IPS-18c (cell line): ENCODE data around the gene SSBP4.
A peak's percentile ranks its signal among the peaks of the same experiment; 100 is the strongest.

Experiments
- H3K4me3 ChIP-seq: 2 replicates; pipeline ENCODE4 v1.7.0; 2013; ENCODE audit warnings: low read depth, mild to moderate bottlenecking, low read length, moderate library complexity; ENCODE audit not compliant: insufficient read depth
- H3K9me3 ChIP-seq: one replicate; pipeline ENCODE4 v1.6.1; 2013; ENCODE audit warnings: mild to moderate bottlenecking, low read length, moderate library complexity; ENCODE audit not compliant: control insufficient read depth, insufficient read depth

The SSBP4 gene

DNA sequence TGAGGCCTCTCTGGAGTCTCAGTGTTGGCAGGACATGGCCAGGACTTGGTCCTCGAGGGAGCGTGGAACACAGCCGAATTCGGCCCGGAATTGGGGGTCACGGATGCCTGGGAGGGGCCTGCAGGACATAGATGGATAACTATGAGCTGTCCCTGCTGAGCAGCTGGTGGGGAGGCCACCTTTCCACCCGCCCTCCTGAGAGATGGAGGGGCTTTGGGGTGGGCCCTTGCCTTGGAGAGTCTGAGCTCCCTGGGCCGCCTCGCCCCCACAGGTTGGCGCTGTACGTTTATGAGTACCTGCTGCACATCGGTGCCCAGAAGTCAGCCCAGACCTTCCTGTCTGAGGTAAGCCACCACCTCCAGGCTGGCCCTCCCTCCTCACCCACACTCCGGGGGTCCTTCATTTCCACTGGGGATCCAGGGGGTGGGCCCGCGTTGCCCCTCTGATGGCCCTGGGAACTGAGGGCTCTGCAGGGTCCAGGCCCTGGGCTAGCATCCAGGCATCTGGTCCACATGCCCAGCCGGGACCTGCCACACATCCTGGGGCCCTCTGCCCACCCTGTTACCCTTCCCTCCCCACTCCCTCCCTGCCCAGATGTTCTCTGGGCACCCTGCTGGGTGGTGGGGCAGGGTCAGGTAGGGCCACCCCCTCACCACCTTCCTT, 8.0 kb downstream of the SSBP4 start:
- Histone ChIP-seq H3K4me3 (no peak overlapping the region), H3K9me3 (no peaks in the 10 kb centered on the region)

DNA sequence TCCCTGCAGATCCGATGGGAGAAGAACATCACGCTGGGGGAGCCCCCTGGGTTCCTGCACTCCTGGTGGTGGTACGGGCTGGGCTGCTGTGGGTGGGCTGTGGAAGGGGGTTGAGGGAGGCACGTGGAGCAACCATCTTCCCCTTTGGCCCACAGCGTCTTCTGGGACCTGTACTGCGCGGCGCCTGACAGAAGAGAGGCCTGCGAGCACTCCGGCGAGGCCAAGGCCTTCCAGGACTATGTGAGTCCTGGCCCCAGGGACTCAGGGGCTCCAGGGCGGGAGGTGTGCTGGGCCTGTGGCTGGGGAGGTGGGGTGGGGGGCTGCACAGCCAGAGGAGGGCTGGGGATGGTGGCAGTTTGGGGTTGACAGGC, 8.5 kb downstream of the SSBP4 start:
- H3K9me3 ChIP-seq, result no peaks in the 10 kb centered on the region
- H3K4me3 ChIP-seq, result no peak overlapping the region

DNA sequence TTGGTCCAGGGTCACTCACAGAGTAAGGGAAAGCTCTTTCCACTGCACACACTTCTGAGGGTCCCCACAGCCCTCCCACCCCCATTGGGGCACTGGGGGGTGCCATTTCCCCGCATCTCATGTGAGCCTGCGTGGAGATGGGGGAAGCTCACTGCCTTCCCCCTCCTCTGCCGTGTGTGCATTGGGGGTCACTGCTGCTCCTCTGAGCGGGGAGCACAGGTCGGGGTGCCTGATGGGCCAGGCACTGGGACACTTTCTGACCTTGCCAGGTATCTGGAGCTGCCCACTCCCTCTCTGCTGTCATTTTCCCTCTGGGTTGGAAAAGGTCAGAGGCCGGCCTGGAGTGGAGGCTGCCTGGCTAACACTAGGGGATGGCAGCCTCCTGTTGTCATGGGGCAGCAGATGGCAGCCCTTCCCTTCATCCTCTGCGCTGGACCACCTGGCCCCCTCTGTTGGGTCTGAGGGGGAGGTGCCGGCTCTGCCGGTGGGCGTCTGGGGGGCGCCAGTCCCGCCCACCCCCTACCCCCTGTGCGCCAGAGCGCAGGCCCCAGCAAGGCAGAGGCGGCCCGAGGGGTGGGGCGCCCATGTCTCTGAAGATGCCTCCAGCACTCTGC, 9.1 kb downstream of the SSBP4 start:
- Histone ChIP-seq H3K9me3 (no peaks in the 10 kb centered on the region), H3K4me3 (no peak overlapping the region; the same call in 1 of the 2 replicates)

DNA sequence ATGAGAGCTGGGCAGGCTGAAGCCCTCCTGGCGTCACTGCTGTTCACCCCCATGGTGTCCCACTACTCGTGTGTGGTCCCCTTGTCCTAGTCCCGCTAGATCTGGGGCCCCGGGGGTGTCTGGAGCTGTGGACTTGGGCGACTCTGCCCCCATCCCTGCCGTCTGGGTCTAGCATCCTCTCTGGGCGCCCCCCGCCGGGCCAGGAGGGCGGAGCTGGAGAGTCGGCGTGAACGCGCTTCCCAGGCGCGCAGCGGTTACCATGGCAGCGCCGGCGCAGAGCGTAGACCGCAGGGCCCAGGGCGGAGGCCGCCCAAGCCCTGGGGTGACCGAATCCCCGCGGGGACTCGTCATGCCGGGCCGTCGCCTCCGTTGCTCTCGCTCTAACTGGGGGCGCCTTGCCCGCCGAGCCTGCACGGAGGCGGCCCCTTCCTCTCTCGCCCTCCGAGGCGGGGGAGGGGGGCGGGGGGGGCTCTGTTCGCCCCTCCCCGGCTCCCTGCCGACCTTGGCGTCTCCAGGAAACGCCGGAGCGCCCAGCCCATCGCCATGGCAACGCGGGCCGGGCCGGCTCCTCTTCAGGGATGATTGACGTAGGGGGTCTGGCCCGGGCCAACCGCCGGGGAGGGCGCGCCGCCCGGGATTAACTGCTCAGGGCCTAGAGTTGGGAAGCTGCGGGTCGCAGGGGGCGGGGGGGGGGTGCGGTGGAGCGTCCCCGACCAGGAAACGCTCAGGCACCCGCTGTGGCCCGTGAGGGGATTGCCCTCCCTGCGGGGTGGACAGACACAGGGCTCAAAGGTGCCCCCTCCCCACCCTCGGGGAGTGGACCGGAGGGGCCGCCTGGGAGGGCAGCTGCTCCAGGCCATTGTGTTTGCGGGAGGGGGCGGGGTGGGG, 9.8 kb downstream of the SSBP4 start:
- Histone ChIP-seq H3K4me3 (peak overlapping the region; percentile 71), H3K9me3 (no peaks in the 10 kb centered on the region)

DNA sequence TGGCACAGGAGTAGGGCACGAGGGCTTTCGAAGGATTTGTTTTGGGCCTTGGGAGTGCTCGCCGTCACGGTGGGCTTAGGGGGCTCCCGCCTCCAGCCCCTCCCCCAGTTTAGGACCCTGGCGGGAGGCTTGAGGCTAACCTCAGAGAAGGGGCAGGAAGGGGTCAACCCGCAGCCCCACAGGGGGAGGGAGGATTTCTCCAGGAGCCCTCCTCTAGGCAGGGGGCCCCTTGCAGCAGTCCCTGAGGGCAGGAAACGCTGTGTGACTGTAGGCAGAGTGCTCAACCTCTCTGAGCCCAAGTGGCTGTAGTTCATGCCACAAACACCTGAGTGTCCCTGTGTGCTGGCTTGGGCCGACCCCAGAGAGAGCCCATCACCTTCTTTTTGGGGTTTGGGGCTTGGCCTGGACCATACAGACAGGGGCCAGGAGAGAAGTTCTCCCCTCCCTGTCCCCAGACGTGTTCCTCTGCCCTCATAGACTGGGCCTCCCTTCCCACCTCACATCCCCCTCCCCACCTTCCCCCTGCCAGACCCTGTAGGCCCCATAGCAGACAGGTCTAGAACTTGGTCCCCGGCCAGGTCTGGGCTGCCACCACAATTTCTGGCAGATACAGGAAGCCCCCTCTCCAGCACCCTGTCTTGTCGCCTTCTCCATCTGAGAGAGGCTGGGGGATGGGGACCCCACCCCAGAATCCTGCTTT, 10.7 kb downstream of the SSBP4 start:
- Histone ChIP-seq H3K9me3 (no peaks in the 10 kb centered on the region), H3K4me3 (peak overlapping the region; percentile 71)

DNA sequence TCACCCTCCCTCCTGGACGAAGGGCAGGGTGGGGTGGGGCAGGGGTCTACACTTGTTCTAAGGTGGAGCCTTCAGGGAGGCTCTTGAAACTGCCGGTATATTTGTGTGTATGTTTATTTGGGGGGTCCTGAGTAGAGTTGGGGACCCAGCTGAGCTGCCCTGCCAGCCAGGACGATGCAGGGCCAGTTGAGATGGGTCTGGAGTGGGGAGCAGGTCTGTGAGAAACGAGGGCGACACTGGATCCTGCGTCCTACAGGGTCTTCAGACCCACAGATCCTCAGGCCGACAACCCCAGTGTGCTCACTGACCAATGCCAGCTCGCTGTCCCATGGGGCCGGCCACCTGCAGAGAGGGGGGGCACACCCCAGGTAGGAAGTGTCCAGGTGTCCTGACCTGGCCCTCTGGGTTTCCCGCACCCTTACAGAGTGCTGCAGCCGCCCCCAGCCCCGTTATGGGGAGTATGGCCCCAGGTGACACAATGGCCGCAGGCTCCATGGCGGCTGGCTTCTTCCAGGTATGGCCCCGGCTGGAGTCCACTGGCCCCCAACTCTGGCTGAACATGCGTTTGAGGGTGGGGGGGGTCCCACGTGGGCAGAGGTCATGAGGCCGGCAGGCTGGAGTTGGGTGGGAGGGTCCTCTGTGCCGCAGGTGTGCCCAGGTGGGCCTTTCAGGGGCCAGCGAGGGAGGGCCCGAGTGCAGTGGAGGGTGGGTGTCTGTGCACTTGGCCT, 11.4 kb downstream of the SSBP4 start:
- Histone ChIP-seq H3K9me3 (no peaks in the 10 kb centered on the region), H3K4me3 (no peak overlapping the region)

DNA sequence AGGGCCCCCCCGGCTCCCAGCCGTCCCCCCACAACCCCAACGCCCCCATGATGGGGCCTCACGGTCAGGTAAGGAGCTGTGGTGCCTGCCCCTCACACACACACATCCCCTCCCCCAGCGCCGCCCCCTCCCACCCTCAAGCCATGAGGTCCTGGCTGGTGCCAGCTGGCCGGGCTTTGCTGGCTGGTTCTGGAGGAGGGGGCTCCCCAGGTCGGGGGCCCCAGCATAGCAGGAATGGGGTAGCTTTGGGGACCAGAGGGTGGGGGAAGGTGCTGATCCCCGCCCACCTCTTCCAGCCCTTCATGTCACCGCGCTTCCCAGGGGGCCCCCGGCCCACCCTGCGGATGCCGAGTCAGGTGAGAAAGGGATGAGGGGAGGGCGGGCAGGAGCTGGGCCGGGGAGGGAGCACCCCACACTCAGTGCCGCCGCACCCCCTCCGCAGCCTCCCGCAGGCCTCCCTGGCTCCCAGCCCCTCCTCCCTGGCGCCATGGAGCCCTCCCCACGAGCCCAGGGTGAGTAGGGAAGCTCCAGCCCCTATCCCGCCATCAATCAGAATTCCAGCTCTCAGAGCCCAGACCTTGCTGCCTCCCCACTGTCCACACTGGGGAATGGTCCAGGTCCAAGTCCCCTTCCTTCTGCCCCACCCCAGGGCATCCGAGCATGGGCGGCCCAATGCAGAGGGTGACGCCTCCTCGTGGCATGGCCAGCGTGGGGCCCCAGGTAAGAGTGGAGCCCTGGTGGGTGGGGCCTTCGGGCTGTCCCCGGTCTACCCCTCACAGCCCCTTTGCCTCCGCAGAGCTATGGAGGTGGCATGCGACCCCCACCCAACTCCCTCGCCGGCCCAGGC, 12.4 kb downstream of the SSBP4 start:
- no peaks in the 10 kb centered on the region for H3K9me3 ChIP-seq
- no peak overlapping the region; the same call in 1 of the 2 replicates for H3K4me3 ChIP-seq

DNA sequence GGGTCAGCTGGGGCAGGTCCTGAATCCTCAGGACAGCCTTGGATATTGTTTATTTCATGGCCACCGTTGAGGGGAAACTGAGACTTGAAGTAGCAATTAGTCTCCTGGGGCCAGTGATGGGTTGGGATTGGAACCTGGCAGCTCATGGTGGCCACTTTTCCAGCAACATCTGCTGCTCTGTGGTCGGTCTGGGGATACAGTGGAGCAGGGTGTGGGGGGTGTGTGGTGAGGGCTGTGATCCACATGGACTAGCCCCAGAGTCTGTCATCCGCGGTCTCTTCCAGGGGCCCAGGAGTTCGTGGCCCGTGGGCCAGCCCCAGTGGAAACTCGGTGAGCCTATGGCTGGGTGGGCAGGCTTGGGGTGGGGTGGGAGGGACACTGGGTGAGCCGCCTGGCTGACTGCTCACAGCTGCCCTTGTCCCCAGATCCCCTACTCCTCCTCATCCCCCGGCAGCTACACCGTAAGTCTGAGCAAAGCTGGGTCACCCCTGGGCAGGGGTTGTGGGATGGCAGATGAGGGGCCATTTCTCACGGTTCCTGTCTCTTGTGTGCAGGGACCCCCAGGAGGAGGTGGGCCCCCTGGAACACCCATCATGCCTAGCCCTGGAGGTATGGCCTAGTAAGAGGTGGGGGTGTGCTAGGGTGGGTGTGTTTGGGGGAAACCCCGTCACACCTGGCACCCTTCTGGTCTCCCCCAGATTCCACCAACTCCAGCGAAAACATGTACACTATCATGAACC, 13.2 kb downstream of the SSBP4 start:
- Histone ChIP-seq H3K9me3 (no peaks in the 10 kb centered on the region), H3K4me3 (peak overlapping the region; percentile 58)

DNA sequence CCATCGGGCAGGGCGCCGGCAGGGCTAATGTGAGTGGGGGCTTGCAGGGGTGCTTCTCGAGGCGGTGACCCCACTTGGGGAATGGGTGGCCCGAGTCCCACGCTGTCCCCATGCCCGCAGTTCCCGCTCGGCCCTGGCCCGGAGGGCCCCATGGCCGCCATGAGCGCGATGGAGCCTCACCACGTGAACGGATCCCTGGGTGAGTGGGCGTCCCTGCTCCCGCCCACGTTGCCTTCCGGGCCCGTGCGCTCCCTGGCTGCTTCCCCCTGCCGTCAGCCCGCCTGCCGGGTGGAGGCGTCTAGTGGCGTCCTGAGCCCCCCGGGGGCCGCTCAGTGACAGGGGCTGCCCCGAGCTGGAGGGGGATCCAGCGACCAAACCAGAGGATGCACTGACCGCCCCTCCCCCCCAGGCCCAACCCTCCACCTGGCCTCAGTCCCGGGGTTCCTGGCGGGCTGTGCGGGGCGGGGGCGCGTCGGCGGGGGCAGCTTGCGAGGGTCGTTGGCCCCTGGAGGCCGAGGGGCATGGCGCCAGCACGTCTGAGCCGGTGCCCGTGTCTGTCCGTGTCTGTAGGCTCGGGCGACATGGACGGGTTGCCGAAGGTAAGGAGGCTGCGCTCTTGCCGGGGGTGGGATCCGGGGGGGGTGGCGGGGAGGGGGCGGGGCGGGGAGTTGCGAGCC, 14.0 kb downstream of the SSBP4 start:
- Histone ChIP-seq H3K4me3 (peak overlapping the region; percentile 58), H3K9me3 (no peaks in the 10 kb centered on the region)

DNA sequence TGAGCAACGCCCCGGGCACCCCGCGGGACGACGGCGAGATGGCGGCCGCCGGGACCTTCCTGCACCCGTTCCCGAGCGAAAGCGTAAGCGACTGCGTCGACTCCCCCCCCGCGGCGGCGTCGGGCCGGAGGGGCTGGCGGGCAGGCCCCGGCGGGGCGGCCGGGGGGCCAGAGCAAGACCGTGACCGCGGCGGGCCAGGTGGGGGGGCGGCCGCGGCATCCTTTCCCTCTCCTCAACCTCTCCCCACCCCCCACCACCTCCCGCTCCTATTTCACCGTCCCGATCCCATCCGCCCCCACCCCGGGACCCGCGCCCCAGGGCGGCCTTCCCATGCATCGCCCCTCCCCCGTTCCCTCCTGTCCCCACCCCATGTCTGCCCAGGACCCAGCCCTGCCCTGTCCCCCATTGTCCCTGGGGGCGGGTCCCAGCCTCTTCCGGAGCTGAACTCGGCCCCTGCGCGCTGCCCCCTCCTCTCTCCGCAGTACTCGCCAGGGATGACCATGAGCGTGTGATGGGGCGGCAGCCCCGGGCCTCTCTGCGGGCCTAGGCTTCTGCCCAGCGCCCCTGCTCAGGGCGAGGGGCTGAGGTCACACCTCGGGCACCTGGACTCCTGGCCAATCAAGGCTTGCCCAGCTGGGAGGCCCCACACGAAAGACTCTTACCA, 14.7 kb downstream of the SSBP4 start:
- H3K9me3 ChIP-seq, result no peaks in the 10 kb centered on the region
- peak overlapping the region; percentile 34; the same call in 1 of the 2 replicates for H3K4me3 ChIP-seq

DNA sequence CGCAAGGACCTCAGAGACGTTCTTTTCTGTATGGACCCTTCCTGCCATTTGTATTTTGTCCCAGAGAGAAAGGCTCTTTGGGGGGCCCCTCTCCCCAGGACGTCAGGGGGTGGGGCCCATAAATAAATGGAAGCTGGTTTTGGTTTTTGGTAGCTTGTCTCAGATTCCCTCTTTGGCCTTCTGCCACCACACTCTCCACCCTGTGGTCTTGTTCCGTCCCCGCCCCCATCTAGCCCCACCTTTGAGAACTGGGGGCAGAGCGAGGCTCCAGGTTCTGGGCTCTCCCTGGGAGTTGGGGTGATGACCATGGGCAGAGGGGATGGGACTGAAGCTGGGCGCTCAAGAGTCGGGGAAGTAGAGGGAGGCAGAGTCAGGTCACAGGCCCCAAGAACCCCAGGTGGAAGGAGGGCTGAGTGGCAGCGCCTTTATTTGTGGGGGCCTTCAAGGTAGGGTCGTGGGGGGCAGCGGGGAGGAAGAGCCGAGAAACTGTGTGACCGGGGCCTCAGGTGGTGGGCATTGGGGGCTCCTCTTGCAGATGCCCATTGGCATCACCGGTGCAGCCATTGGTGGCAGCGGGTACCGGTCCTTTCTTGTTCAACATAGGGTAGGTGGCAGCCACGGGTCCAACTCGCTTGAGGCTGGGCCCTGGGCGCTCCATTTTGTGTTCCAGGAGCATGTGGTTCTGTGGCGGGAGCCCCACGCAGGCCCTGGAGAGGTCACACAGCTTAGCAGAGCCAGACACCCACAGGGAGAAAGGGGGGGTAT, 15.4 kb downstream of the SSBP4 start:
- no peak overlapping the region; the same call in 1 of the 2 replicates for H3K4me3 ChIP-seq
- H3K9me3 ChIP-seq, result no peaks in the 10 kb centered on the region

DNA sequence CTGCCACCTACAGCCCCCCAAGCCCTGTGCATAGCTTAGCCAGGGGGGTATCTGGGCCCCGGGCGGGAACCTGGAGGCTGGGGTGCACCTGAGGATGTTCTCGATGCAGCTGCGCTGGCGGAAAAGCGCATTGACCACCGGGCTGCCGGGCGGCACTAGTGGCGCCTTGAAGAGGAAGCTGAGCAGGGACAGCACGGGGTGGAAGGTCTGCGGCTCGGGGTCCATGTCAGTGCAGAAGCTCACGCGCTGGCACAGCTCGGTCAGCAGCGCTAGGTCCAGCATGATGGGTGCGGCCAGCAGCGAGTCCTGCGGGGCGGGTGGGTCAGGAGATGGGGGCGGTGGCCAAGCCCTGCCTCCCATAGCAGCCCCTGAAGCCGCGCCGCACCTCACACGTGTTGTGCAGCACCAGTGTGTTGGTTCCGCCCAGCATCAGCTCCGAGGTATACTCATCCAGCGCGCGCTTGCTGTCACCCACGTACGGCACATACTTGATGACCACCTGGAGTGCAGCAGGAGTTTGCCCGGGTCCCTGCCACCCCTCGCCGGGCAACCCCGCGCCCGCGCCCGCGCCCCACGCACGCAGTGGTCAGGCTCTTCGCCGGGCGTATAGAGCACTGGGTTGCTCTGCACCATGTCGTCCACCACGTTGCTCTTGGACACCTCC, 16.1 kb downstream of the SSBP4 start:
- Histone ChIP-seq H3K4me3 (no peak overlapping the region), H3K9me3 (no peaks in the 10 kb centered on the region)

DNA sequence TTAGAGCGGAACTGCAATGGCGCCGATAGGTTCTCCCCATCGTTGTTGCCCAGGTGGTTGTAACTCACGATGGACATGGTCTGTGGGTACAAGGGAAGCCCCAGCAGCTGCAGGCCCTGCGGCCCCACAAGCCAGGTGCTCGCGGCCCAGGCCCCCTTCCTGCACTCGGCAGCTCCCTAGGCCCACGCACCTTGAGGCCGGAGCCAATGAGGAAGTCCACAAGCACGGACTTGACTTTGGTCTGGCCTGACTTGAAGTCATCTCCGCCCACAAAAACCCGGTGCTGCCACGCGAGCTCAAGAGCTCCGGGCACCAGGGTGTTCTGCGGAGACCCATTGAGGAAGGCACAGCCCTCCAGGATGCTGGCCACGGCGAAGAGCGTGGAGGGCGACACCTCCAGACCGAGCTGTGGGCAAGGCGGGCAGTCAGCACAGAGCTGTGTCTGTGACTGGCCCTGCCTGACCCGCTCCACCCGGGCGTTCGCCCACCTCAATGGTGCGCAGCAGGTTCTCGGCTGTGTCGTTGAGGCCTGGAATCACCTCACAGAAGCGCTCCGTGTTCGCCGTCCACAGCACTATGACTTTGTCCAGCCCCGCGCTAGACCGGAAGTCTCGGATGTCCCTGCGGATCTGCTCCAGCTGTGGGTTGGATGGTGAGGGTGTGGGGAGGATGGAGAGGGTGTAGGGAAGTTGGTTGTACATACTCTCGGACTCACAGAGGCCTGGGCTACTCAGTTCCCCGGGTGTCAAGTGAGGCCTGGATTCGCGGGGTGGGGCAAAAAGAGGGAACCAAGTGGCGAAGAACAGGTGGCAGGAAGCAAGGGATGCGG, 16.9 kb downstream of the SSBP4 start:
- Histone ChIP-seq H3K9me3 (peaks cover 2% of the 10 kb centered on the region), H3K4me3 (peak overlapping the region; percentile 81)
